HG02885 (cell line): Measurements from ENCODE around the gene PTCH2.

ENCODE experiments used
- ATAC-seq: cut with Tn5 transposase; IDR thresholded peaks from one replicate; pipeline ENCODE4 v1.9.1; 2021; ENCODE audit warnings: mild to moderate bottlenecking; ENCODE audit not compliant: unreplicated experiment, poor library complexity

PTCH2 gene

GRCh38 chr1:44785029-44785380 is 58.0 kb downstream of the PTCH2 start:
- no peak for ATAC-seq

GRCh38 chr1:44784094-44785028 is 58.7 kb downstream of the PTCH2 start:
- ATAC-seq = no peak

GRCh38 chr1:44783697-44784093 is 59.4 kb downstream of the PTCH2 start:
- ATAC-seq = no peak

GRCh38 chr1:44780583-44781121 is 62.4 kb downstream of the PTCH2 start:
- ATAC-seq = no peak

- ATAC-seq = no peak
Measured at GRCh38 chr1:44778705-44779576, 64.1 kb downstream of the PTCH2 start.

- no peak for ATAC-seq
Measured at GRCh38 chr1:44777969-44778635, 65.0 kb downstream of the PTCH2 start.

GRCh38 chr1:44777547-44777946 is 65.5 kb downstream of the PTCH2 start:
- no peak for ATAC-seq

GRCh38 chr1:44776730-44777068 is 66.4 kb downstream of the PTCH2 start:
- no peak for ATAC-seq

GRCh38 chr1:44775930-44776729 is 66.9 kb downstream of the PTCH2 start:
- peak; percentile 13 for ATAC-seq

GRCh38 chr1:44775078-44775929 is 67.7 kb downstream of the PTCH2 start, which contains the start of gene RPS8:
TSS of gene RPS8 (plus strand) at chr1:44775540. CDS start at chr1:44775597, 57 bp downstream.
- peak; percentile 78 for ATAC-seq
